ENCODE measurements around the gene RTF2. TPM values are rescaled to one million over a fixed set of nuclear protein-coding genes. Genes with fewer than 3 reads are reported as not detected.

RTF2 gene
- polyA plus RNA-seq, 2 of the 4 experiments (the other 2 are of a cell fraction) = 102 to 115 TPM

- Histone ChIP-seq H3K4me1 (peaks cover 13% of the 10 kb centered on the region; the same call in 2 of the 3 replicates), H3K4me3 (no peak overlapping the region), H3K27ac (no peak overlapping the region), H3K4me2 (no peak overlapping the region), H3K9me3 (no peaks in the 10 kb centered on the region)
- CTCF ChIA-PET = interaction anchor here (0.6 kb wide), 1 partner anchor 10 kb away, joined by 3 read pairs; no protein-coding TSS in a partner anchor
- ATAC-seq = no peak
- no peak for DNase-seq (ENCODE audit: low read depth in 1 of 2, low spot score in 1 of 2)
- POLR2A ChIA-PET = no interaction called here
- FAIRE-seq = no peak
- TF ChIP-seq GATA3 (IDR thresholded peaks at IDR 0.05; ENCODE audit: borderline replicate concordance) (no peak), ZC3H11A (IDR thresholded peaks at IDR 0.05) (no peak), FOXS1 (CRISPR knock-in tag; IDR thresholded peaks at IDR 0.05) (no peak), MYC (IDR thresholded peaks at IDR 0.05; ENCODE audit: borderline replicate concordance, low read length) (no peak), ESRRA (IDR thresholded peaks at IDR 0.05; ENCODE audit: borderline replicate concordance, low read length) (no peak), NPAS2 (CRISPR knock-in tag; IDR thresholded peaks at IDR 0.05; ENCODE audit: borderline replicate concordance) (no peak), RNF2 (IDR thresholded peaks at IDR 0.05; ENCODE audit: borderline replicate concordance, low read depth) (no peak), MAX (IDR thresholded peaks at IDR 0.05) (no peak), SREBF2 (IDR thresholded peaks at IDR 0.05) (no peak), EP300 (IDR thresholded peaks at IDR 0.05) (no peak), CBX8 (IDR thresholded peaks at IDR 0.05) (no peak)
- TF ChIP-seq, protein P1, sequence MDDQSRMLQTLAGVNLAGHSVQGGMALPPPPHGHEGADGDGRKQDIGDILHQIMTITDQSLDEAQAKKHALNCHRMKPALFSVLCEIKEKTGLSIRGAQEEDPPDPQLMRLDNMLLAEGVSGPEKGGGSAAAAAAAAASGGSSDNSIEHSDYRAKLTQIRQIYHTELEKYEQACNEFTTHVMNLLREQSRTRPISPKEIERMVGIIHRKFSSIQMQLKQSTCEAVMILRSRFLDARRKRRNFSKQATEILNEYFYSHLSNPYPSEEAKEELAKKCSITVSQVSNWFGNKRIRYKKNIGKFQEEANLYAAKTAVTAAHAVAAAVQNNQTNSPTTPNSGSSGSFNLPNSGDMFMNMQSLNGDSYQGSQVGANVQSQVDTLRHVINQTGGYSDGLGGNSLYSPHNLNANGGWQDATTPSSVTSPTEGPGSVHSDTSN (IDR thresholded peaks at IDR 0.05) = no peak
- WGBS (ENCODE audit: missing lambda C conversion rate) = no CpG with 5 or more reads among the region's 1 CpG
These were observed 43.5 kb upstream of the RTF2 start for GRCh38 chr20:56424931-56425330.

- FAIRE-seq (no peak), DNase-seq (ENCODE audit: low read depth in 1 of 2, low spot score in 1 of 2) (no peak), ATAC-seq (no peak)
- TF ChIP-seq HOXB13 (CRISPR knock-in tag; IDR thresholded peaks at IDR 0.05; ENCODE audit: low read depth) = no peak
- TF ChIP-seq, protein P1 (IDR thresholded peaks at IDR 0.05) = no peak
- TF ChIP-seq HDAC2 (IDR thresholded peaks at IDR 0.05) = no peak
- no peak for TF ChIP-seq HOXB5 (CRISPR knock-in tag; IDR thresholded peaks at IDR 0.05)
- TF ChIP-seq CEBPB (IDR thresholded peaks at IDR 0.05) = no peak
- no peak for TF ChIP-seq HMGXB4 (CRISPR knock-in tag; IDR thresholded peaks at IDR 0.05; ENCODE audit: borderline replicate concordance)
- no peak for TF ChIP-seq FOSL2 (IDR thresholded peaks at IDR 0.05)
- TF ChIP-seq FOSL2 (CRISPR knock-in tag; IDR thresholded peaks at IDR 0.05) = no peak
- no peak for TF ChIP-seq BCL3 (IDR thresholded peaks at IDR 0.05)
- TF ChIP-seq RARB (CRISPR knock-in tag; IDR thresholded peaks at IDR 0.05) = no peak
- POLR2A ChIA-PET = no interaction called here
- 81% methylated on average over 9 of the region's 9 CpGs for WGBS (ENCODE audit: missing lambda C conversion rate)
- Histone ChIP-seq H3K27ac (no peak overlapping the region), H3K9me3 (no peaks in the 10 kb centered on the region), H3K4me1 (peaks cover 13% of the 10 kb centered on the region; the same call in 2 of the 3 replicates), H3K4me3 (no peak overlapping the region), H3K4me2 (no peak overlapping the region)
- CTCF ChIA-PET = interaction anchor here (0.8 kb wide), 1 partner anchor 29 kb away, joined by 3 read pairs; no protein-coding TSS in a partner anchor
These were observed 42.4 kb upstream of the RTF2 start for GRCh38 chr20:56426026-56426425.

Data from A549 (cell line).